ENCODE results near the gene DAP3.

- TF ChIP-seq CTCF (conservative IDR thresholded peaks at IDR 0.05 in 1 of 2, IDR thresholded peaks at IDR 0.05 in 1 of 2; ENCODE audit: extremely low read depth in 1 of 2, insufficient read depth in 1 of 2, low read depth in 1 of 2, low read length in 2 of 2): no peak
- no peak for TF ChIP-seq EZH2 (IDR thresholded peaks at IDR 0.05; ENCODE audit: borderline replicate concordance, low read length)
Observed at GRCh38 chr1:155773221-155773620, 84.3 kb downstream of the DAP3 start.

Data from mammary epithelial cell (primary cell).